Fibroblast of pulmonary artery (primary cell): Measurements from ENCODE around the gene AFP.

Source experiments
- DNase-seq: peaks from one replicate; pipeline ENCODE4 v3.0.0-alpha.2; 2010; ENCODE audit warnings: low read depth
- H3K4me3 ChIP-seq: replicated peaks from 2 replicates; pipeline ENCODE4 v1.5.1; 2011; ENCODE audit warnings: low read depth, mild to moderate bottlenecking, control low read depth, low read length, moderate library complexity
- TF ChIP-seq, protein P1 (sequence below): IDR thresholded peaks from 2 replicates; pipeline ENCODE4 v1.5.1; 2011; ENCODE audit warnings: mild to moderate bottlenecking, control low read depth, low read length, inconsistent platforms; ENCODE audit errors: missing control alignments

Gene AFP

DNA sequence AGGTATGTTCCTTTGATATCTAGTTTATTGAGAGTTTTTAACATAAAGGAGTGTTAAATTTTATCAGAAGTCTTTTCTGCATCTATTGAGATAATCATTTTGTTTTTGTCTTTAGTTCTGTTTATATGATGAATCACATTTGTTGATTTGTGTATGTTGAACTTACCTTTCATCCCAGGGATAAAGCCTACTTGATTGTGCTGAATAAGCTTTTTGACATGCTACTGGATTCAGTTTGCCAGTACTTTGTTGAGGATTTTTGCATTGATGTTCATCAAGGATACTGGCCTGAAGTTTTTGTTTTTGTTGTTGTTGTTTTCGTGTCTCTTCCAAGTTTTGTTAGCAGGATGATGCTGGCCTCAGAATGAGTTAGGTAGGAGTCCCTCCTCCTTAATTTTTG is 34.7 kb downstream of the AFP start:
- TF ChIP-seq, protein P1, sequence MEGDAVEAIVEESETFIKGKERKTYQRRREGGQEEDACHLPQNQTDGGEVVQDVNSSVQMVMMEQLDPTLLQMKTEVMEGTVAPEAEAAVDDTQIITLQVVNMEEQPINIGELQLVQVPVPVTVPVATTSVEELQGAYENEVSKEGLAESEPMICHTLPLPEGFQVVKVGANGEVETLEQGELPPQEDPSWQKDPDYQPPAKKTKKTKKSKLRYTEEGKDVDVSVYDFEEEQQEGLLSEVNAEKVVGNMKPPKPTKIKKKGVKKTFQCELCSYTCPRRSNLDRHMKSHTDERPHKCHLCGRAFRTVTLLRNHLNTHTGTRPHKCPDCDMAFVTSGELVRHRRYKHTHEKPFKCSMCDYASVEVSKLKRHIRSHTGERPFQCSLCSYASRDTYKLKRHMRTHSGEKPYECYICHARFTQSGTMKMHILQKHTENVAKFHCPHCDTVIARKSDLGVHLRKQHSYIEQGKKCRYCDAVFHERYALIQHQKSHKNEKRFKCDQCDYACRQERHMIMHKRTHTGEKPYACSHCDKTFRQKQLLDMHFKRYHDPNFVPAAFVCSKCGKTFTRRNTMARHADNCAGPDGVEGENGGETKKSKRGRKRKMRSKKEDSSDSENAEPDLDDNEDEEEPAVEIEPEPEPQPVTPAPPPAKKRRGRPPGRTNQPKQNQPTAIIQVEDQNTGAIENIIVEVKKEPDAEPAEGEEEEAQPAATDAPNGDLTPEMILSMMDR, result no peak
- no peak for DNase-seq
- no peak overlapping the region for H3K4me3 ChIP-seq

DNA sequence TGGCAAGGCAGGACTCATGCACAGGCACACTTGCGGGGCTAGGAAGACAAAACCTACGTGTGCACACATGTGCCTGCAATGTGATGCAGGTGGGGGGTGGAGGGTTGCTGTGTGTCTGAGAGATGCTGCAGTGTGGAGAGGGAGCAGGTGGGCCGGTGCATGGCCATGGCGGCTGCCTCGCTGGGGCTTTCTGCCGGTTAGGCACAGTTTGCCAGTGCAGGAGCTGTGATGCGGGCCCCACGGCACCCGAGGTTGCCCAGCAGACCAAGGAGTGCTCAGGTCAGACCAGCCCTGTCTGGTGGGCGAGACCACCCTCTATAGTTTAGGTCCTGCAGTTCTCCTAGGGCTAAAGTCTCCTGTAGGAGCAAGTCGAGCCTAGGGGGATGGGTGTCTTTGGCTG is 41.2 kb downstream of the AFP start:
- DNase-seq, result no peak
- no peak overlapping the region for H3K4me3 ChIP-seq
- TF ChIP-seq, protein P1, result no peak

DNA sequence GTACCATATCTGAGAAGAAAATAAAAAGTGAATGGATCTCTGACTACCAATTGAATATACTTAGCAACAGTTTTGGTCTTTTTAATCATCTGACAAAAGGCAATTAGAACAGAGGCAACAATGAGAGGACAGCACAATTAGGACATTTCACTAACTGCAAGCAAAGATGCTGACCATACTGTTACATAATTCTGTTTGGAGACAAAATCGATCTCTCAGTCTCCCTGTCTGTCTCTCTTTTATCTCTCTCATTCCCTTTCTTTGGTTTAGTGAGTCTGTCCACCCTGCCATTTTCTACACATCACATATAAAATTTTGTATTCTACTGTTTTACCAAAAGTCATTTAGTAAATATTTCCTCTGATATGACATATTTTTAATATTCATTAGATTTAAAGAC is 43.3 kb downstream of the AFP start:
- no peak for DNase-seq
- no peak overlapping the region for H3K4me3 ChIP-seq
- TF ChIP-seq, protein P1, result no peak

DNA sequence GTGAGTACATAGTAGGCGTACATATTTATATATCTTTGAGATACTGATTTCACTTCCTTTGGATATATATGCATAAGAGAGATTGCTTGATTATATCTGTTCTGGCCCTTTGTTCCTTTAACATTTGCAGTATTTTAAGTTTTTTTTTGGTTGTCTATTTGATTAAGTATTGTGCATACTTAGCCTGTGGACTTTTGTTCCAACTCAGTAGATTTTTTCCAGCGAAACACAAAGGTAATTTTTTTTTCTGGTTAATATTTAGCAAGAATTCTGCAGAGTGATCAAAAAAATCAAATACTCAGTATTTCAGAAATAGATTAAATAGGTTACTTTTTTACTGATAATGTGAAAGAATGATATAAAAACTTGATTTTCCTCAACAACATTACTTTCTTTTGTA is 45.3 kb downstream of the AFP start, which contains the start of gene AFM:
TSS of gene AFM (plus strand) at position 388 of the 400 bp plus-strand sequence. CDS start 31 bp downstream, outside the sequence.
- no peak within 1 kb of the TSS for H3K4me3 ChIP-seq
- TF ChIP-seq, protein P1, result no peak
- DNase-seq, result no peak

DNA sequence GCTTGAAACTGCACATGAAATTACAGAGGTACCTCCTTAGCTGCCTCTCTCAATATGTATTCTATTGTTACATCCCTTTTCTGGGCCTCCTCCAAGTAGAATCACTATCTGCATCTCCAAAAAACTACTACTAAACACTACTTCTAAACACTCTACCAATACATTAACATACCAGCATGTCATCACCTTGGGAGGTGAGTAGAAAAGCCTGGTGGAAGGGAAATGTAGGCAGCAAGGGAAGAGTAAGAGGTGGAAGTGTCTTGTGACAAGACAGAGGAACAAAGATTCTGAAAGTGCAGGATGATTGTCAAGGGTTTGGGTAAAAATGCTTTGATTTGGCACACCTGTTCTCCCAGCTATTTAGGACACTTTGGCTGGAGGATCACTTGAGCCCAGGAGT is 49.1 kb downstream of the AFP start:
- H3K4me3 ChIP-seq, result no peak overlapping the region
- DNase-seq, result no peak
- TF ChIP-seq, protein P1, result no peak

DNA sequence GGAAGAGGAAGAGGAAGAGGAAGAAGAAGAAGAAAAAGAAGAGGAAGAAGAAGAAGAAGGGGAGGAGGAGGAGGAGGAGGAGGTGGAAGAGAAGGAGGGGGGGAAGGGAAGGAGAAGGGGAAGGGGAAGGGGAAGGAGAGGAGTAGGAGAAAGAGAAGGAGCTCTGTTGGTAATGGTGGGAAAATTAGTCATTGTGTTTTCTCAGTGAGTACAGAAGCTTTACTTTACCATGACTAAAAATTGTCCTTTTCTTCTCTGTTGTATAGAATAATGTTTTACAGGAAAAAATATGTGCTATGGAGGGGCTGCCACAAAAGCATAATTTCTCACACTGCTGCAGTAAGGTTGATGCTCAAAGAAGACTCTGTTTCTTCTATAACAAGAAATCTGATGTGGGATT is 49.6 kb downstream of the AFP start:
- no peak for DNase-seq
- H3K4me3 ChIP-seq, result no peak overlapping the region
- TF ChIP-seq, protein P1, result no peak

DNA sequence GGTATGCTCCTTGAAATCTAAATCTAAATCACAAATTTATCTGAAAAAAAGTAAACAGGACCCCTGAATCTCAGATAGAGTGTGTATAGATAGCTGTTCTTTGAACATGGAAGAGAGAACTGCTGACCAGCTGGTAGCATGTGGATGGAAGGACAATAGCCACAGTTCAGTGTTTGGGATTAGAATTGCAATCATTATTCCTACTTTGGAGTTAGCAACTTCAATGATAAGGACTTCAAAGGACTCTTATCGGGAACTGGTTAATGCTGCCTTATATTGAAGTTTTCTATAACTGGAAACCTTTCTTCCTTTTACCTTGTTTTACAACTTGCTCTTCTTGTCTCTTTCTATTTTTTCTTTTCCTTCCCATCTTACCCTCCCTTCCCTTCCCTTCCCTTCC is 50.5 kb downstream of the AFP start:
- DNase-seq, result no peak
- TF ChIP-seq, protein P1, result no peak
- H3K4me3 ChIP-seq, result no peak overlapping the region
